ENCODE data around the gene FGF3. TPM values are rescaled to one million over a fixed set of nuclear protein-coding genes. Genes with fewer than 3 reads are reported as not detected.

Gene FGF3
- total RNA-seq: 0.77 TPM in 1 of 2 replicates, not detected in the other
- not detected in 2 replicates for polyA plus RNA-seq

GRCh38 chr11:69818603-69819441 is at the start of gene FGF3:
Gene FGF3, minus strand, starts transcription at chr11:69819416. Its CDS starts 483 bp downstream, at chr11:69818933.
- TF ChIP-seq CTCF (IDR thresholded peaks at IDR 0.05; ENCODE audit: low read depth, low read length): no peak
- Histone ChIP-seq H3K36me3 (no peaks in the 10 kb centered on the region), H3K4me1 (ENCODE audit: low read depth) (peaks cover 12% of the 10 kb centered on the region), H3K27me3 (peaks cover 80% of the 10 kb centered on the region), H3K27ac (no peak within 1 kb of the TSS), H3K9me3 (ENCODE audit: low read depth) (no peaks in the 10 kb centered on the region), H3K4me3 (peak within 1 kb of the TSS; percentile 28)
- no peak for DNase-seq (ENCODE audit: low read depth in 1 of 2, low spot score in 1 of 2)

GRCh38 chr11:69868871-69869270 is 49.7 kb upstream of the FGF3 start:
- no peak for DNase-seq (ENCODE audit: low read depth in 1 of 2, low spot score in 1 of 2)
- Histone ChIP-seq H3K9me3 (ENCODE audit: low read depth) (no peaks in the 10 kb centered on the region), H3K27ac (no peak overlapping the region), H3K4me1 (ENCODE audit: low read depth) (no peaks in the 10 kb centered on the region), H3K4me3 (no peak overlapping the region), H3K36me3 (no peaks in the 10 kb centered on the region), H3K27me3 (no peaks in the 10 kb centered on the region)
- no peak for TF ChIP-seq CTCF (IDR thresholded peaks at IDR 0.05; ENCODE audit: low read depth, low read length)

- TF ChIP-seq CTCF (IDR thresholded peaks at IDR 0.05; ENCODE audit: low read depth, low read length): no peak
- no peaks in the 10 kb centered on the region for H3K4me1 ChIP-seq (ENCODE audit: low read depth)
- no peak for DNase-seq (ENCODE audit: low read depth in 1 of 2, low spot score in 1 of 2)
- no peak overlapping the region for H3K4me3 ChIP-seq
- H3K27me3 ChIP-seq: no peaks in the 10 kb centered on the region
- no peaks in the 10 kb centered on the region for H3K36me3 ChIP-seq
- no peak overlapping the region for H3K27ac ChIP-seq
- H3K9me3 ChIP-seq (ENCODE audit: low read depth): no peaks in the 10 kb centered on the region
Observed at GRCh38 chr11:69868006-69868810, 49.0 kb upstream of the FGF3 start.

- peak in 1 of 2 donors; percentile 51 for DNase-seq (ENCODE audit: low read depth in 1 of 2, low spot score in 1 of 2)
- Histone ChIP-seq H3K27ac (no peak overlapping the region), H3K4me3 (no peak overlapping the region), H3K27me3 (no peaks in the 10 kb centered on the region), H3K36me3 (no peaks in the 10 kb centered on the region), H3K9me3 (ENCODE audit: low read depth) (no peaks in the 10 kb centered on the region), H3K4me1 (ENCODE audit: low read depth) (no peaks in the 10 kb centered on the region)
- TF ChIP-seq CTCF (IDR thresholded peaks at IDR 0.05; ENCODE audit: low read depth, low read length): no peak
Observed at GRCh38 chr11:69867076-69868005, 48.1 kb upstream of the FGF3 start.

- TF ChIP-seq CTCF (IDR thresholded peaks at IDR 0.05; ENCODE audit: low read depth, low read length): no peak
- no peak overlapping the region for H3K4me3 ChIP-seq
- no peak for DNase-seq (ENCODE audit: low read depth in 1 of 2, low spot score in 1 of 2)
- no peaks in the 10 kb centered on the region for H3K27me3 ChIP-seq
- H3K36me3 ChIP-seq: no peaks in the 10 kb centered on the region
- no peak overlapping the region for H3K27ac ChIP-seq
- H3K9me3 ChIP-seq (ENCODE audit: low read depth): no peaks in the 10 kb centered on the region
- no peaks in the 10 kb centered on the region for H3K4me1 ChIP-seq (ENCODE audit: low read depth)
Observed at GRCh38 chr11:69866648-69867047, 47.4 kb upstream of the FGF3 start.

Data from cardiac muscle cell (in vitro differentiated cells and primary cell).